HG02870 (cell line): ENCODE measurements around the gene MYH16.
"Not testable (repeated sequence)": the region's sequence is repeated elsewhere in the genome, so short reads cannot be mapped to it uniquely, and the experiment has no call there.

Source experiments
- ATAC-seq: cut with Tn5 transposase; IDR thresholded peaks from one replicate; pipeline ENCODE4 v1.9.1; 2021; ENCODE audit warnings: mild to moderate bottlenecking, moderate library complexity; ENCODE audit not compliant: unreplicated experiment

Gene MYH16

DNA sequence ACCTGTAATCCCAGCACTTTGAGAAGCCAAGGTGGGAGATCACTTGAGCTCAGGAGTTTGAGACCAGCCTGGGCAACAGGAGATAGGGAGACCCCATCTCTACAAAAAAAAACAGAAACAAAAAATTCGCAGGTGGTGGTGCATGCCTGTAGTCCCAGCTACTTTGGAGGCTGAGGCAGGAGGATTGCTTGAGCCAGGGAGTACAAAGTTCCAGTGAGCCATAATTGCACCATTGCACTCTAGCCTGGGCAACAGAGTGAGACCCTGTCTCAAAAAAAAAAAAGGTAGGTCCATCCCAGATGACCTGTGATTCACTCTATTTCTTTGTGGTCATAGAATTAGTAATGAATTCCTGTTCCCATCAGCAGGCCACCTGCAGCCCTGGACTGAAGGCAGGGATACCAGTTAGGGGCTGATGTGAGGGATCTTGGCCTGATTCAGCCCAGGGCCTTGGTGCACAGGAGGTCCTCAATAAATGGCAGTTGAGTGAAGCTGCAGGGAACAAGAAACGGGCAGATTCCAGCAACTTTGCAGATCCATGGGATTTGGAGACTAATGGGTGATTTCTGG is at the start of gene MYH16:
TSS of gene MYH16 (plus strand) at position 364 of the 570 bp plus-strand sequence.
- no peak for ATAC-seq

GRCh38 chr7:99224263-99224898 is 48.3 kb upstream of the MYH16 start:
- ATAC-seq = not testable (repeated sequence)

GRCh38 chr7:99224899-99225265 is 47.8 kb upstream of the MYH16 start:
- ATAC-seq = no peak

GRCh38 chr7:99229234-99229633 is 43.4 kb upstream of the MYH16 start:
- ATAC-seq = no peak

DNA sequence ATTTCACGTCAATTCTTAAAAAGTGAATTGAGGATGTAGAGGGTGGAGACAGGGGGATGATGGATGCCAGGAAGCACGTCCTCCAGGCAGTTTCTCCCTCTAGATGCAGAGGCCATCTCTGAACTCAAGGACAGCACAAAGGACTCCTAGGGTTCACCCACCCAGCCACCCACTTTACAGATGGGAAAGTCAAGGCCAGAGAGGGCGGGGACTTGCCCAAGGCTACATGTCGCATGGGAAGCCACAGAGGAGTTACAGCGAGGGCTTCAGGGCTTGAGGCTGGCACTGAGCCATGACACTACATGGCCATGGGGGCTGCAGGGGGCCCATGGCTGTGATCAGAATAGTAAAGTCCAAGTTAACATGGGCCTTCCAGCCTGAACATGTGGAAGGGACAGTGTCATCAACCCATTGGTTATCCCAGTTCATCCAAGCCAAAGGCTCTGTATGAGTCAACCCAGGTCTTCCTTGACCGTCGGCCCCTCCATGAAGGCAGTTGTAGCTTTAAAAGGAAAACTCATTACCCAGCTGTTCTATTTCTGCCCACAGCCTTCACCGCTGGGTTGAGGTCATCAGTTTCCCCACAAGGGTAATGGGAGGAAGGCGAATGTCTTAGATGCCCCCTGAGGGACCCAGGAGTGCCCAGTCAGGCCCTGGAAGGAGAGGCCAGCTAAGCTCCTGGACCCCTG is 40.4 kb upstream of the MYH16 start:
- ATAC-seq = no peak

DNA sequence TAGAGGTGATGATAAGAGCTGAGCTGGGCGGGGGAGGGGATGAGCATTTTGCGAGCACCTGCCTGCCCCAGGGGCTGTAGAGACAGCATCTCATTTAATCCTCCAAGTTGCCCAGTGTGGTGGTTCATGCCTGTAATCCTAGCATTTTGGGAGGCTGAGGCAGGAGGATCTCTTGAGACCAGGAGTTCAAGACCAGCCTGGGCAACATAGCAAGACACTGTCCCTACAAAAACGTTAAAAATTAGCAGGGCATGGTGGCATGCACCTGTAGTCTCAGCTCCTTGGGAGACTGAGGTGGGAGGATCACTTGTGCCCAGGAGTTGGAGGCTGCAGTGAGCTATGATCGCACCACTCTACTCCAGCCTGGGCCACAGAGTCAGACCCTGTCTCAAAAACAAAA is 39.7 kb upstream of the MYH16 start:
- not testable (repeated sequence) for ATAC-seq

DNA sequence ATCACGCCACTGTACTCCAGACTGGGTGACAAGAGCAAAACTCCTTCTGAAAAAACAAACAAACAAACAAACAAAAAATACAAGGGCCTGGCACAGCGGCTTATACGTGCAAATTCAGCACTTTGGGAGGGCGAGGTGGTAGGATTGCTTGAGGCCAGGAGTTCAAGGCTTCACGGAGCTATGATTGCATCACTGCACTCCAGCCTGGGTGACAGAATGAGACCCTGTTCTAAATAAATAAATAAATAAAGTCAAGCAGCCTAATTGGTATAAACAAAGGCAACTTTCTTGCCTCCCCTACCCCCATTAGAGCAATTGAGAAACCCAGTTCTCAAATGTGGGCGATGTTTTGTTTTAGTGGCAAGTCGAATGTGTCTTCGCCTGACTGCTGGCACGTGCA is 38.5 kb upstream of the MYH16 start:
- ATAC-seq = no peak

- ATAC-seq = no peak
These were observed 36.7 kb upstream of the MYH16 start for GRCh38 chr7:99235925-99236324.

DNA sequence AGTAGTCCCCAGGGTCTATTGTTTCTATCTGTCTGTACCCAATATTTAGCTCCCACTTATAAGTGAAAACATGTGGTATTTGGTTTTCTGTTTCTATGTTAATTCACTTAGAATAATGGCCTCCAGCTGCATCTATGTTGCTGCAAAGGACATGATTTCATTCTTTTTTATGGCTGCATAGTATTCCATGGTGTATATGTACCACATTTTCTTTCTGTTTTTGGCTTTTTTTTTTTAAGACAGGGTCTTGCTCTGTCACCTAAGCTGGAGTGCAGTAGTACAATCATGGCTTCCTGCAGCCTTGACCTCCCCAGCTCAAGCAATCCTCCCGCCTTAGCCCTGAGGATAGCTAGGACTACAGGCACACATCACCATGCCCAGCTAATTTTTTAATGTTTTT is 34.8 kb upstream of the MYH16 start:
- ATAC-seq = not testable (repeated sequence)

DNA sequence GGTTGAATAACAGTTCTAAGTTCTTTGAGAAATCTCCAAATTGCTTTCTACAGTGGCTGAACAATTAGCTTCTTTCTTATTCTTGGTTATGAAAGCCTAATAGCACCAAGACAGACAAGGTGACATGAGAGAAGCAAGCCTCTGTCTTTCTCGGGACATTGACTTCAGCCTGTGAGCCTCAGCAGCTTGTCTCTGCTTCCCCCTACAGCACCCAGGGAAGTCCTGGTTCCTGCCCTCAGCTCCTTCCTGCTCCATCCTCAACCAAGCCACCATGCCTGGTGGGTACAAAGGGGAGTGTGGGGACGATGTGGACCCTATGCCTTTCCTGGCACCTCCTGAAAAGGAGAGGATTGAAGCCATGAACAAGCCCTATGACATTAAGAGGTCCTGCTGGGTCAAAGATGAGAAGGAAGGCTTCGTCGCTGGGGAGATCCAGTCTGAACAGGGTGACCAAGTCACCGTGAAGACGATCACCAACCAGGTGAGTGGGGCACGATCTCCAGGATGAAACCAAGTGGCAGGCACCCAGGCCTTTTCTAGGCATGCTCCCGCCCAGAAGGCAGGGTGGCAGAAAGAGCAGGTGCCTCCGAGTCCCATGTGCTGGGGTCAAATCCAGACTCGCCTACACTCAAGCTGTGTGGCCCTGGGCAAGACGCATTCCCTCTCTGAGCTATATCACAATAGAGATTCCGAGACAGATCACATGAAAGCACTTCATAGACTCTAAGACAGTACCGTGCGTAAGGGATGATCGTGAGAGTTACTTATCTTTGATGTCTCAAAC is 33.9 kb upstream of the MYH16 start:
- ATAC-seq = no peak

GRCh38 chr7:99242682-99243081 is 30.0 kb upstream of the MYH16 start:
- ATAC-seq = no peak

DNA sequence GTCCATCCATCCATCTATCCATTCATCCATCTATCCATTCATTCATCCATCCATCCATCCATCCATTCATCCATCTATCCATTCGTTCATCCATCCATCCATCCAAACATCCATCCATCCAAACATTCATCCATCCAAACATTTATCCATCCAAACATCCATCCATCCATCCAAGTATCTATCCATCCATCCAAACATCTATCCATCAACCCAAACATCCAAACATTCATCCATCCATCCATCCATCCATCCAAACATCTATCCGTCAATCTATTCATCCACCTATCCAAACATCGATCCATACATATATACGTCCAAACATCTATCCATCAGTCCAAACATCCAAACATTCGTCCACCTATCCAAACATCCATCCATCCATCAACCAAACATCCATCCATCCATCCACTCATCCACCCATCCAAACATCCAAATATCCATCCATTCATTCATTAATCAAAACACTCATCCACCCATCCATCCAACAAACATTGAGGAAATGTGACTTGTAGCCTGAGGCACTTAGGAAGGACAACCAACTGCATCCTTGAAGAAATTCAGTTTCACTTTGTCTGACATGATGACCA is 28.8 kb upstream of the MYH16 start:
- ATAC-seq = no peak

GRCh38 chr7:99244939-99245338 is 27.7 kb upstream of the MYH16 start:
- ATAC-seq = no peak

GRCh38 chr7:99248391-99249095 is 24.1 kb upstream of the MYH16 start:
- no peak for ATAC-seq

DNA sequence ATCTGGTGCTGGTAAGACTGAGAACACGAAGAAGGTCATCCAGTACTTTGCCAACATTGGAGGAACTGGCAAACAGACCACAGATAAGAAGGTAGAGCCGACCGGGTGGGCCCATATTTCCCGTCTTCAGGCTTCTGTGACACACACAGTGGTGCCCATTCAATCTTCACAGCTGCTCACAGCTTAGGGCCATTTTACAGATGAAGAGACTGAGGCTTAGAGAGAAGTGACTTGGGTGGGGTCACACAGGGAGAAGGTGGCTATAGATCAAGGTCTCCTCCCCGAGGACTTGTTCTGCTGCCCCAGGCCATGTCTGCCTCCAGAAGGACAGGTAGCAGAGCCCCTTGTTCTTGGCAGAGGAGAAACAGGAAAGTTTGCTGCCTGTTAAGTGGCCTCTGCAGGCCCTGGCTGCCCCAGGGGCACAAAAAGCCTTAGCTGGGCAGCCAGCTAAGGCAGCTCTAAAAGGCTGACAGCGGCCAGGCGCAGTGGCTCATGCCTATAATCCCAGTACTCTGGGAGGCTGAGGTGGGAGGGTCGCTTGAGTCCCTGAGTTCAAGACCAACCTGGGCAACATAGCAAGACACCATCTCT is 22.6 kb upstream of the MYH16 start:
- no peak for ATAC-seq

DNA sequence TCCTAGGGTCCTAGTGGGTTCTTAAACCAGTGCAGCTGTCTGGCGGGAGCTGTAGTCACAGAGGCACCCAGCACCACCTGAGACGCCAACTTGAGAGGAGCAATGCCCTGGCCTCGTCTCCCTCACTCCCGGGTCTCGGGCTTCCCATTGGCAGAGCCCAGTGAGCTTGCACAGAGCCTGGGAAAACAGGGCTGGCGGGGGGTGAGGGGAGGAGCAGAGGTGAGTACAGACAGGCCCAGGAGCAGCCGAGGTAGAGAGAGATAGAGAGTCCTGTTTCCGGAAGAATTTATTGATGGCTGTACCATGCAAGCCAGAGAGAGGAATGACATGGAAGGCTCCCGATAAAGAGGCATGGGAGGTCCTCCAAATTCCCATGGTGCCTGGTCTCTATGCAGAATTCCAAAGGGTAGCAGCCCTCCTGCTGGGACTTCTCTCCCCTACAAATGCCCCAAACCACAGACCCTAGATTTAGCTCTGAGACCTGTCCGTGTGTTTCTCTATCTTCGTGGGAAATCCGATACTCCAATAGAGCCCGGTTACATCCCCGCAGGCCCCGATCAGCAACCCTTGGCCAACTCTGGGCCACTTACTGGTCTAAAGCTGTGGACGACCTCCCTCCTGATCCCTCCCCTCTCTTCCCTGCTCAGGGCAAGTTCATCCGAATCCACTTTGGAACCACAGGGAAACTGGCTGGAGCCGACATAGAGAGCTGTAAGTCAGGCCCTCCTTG is 20.3 kb upstream of the MYH16 start:
- ATAC-seq = no peak

DNA sequence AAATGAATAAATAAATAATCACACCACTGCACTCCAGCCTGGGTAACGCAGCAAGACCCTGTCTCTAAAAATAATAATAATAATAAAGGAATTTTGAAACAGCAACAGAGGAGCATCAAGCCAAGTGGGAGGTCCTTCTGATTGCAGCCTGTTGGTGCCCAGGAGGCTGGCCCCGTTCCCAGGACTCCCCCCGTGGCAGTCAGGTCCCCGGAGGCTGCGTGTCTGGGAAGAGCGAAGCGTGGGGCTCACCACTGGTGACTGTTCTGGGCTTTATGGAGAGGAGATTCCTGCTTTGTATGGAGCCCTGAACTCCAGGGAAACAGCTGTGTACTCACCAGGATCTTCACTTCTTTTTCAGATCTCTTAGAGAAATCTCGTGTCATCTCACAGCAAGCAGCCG is 19.3 kb upstream of the MYH16 start:
- no peak for ATAC-seq

DNA sequence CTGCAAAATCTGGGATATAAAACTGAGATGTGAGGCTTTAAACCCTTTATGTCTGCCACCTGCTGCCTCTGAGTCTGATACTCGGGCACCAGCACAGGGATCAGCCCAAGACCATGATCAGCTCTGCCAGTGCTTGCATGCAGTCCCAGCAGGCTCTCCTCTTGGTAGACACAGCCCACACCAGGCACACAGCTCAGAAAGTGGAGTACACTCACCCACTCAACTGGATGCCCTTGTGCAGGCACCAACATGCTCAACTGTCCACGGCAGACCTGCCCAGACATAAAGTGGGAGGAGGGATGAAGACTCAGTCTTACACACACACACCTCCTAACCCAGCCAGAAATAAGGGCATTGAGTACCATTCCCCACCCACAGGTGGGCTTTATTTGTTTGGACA is 18.2 kb upstream of the MYH16 start:
- ATAC-seq = no peak

DNA sequence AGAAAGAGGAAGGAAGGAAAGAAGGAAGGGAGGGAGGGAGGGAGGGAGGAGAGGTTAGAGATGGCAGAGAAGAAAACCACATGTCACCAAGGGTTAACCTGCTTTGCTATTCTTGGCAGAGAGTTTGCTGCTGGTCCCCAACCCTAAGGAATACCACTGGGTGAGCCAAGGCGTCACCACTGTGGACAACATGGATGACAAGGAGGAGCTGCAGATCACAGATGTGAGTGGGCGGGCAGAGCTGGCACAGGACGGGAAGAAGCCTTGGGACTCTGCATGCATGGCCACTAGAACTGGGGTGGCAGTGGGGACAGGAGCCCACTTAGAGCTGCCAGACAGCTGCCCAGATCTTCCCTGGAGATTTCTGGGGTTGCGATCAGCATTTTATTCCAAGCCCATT is 17.2 kb upstream of the MYH16 start:
- no peak for ATAC-seq

DNA sequence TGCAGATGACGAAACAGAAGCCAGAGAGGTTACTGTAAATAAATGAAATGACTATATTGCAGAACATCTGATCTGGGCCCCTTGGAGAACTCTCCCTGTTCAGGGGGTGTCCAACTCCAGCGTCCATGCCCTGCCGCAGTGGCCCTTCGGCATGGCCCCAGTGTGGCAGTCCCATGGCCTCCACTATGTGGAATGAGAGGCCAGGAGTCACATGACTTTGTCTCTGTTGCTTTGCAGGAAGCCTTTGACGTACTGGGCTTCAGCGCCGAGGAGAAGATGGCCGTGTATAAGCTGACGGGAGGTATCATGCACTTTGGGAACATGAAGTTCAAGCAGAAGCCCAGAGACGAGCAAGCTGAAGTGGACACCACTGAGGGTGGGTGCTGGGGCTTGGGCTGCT is 15.6 kb upstream of the MYH16 start:
- no peak for ATAC-seq
